ENCODE results near the gene TECTB. TPM values are rescaled to one million over a fixed set of nuclear protein-coding genes. Genes with fewer than 3 reads are reported as not detected.

TECTB gene
- total RNA-seq, 1 experiment from 2014 or later, result not detected

- ChIA-PET CTCF (interaction anchor here (0.5 to 1.6 kb wide), 2 partner anchors 21 to 84 kb away, joined by 3 to 7 read pairs; no protein-coding TSS in a partner anchor), POLR2A (no interaction called here)
- Mint-ChIP-seq H3K36me3 (ENCODE audit: insufficient read depth, unreplicated experiment) (no peaks in the 10 kb centered on the region), H3K4me1 (ENCODE audit: insufficient read depth, unreplicated experiment) (peaks cover 2% of the 10 kb centered on the region), H3K27me3 (ENCODE audit: insufficient read depth, unreplicated experiment) (no peaks in the 10 kb centered on the region), H3K27ac (ENCODE audit: low read depth, unreplicated experiment) (no peak overlapping the region), H3K9me3 (ENCODE audit: unreplicated experiment) (no peaks in the 10 kb centered on the region), H3K4me3 (ENCODE audit: unreplicated experiment) (no peak overlapping the region)
- no TSS peak for BruUV-seq (replicated peaks)
- intact Hi-C loops (cut with micrococcal nuclease), result no loop called here
- DNase-seq (ENCODE audit: unreplicated experiment), result no peak
- TF ChIP-seq CTCF (IDR thresholded peaks at IDR 0.05; ENCODE audit: unreplicated experiment), result no peak
Observed at GRCh38 chr10:112286837-112287818, 3.9 kb downstream of the TECTB start.

DNA sequence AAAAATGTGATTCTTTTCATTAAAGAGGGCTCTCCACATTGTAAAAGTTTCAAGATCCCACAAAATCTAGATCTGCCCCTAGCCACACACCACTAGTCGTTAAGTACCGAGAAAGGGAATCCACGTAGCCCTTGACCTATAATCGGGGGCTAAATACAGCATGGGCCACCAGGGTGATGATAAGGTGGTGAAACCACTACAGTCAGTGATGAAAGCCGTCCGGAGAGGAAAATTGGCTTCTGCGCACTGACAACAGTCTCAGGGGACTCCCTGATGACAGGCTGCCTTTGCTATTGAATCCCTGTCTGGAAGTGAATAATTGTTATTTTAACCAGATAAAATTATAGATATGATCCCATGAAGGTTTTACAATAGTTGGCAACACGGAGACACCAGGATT lies 4.6 kb downstream of the TECTB start:
- BruUV-seq (replicated peaks), result no TSS peak
- H3K9me3 Mint-ChIP-seq (ENCODE audit: unreplicated experiment), result no peaks in the 10 kb centered on the region
- no peak for DNase-seq (ENCODE audit: unreplicated experiment)
- no peaks in the 10 kb centered on the region for H3K4me1 Mint-ChIP-seq (ENCODE audit: insufficient read depth, unreplicated experiment)
- no peak overlapping the region for H3K4me3 Mint-ChIP-seq (ENCODE audit: unreplicated experiment)
- no peak for TF ChIP-seq CTCF (IDR thresholded peaks at IDR 0.05; ENCODE audit: unreplicated experiment)
- POLR2A ChIA-PET, result no interaction called here
- no peaks in the 10 kb centered on the region for H3K36me3 Mint-ChIP-seq (ENCODE audit: insufficient read depth, unreplicated experiment)
- intact Hi-C loops (cut with micrococcal nuclease), result no loop called here
- CTCF ChIA-PET, result no interaction called here
- no peak overlapping the region for H3K27ac Mint-ChIP-seq (ENCODE audit: low read depth, unreplicated experiment)
- H3K27me3 Mint-ChIP-seq (ENCODE audit: insufficient read depth, unreplicated experiment), result no peaks in the 10 kb centered on the region

DNA sequence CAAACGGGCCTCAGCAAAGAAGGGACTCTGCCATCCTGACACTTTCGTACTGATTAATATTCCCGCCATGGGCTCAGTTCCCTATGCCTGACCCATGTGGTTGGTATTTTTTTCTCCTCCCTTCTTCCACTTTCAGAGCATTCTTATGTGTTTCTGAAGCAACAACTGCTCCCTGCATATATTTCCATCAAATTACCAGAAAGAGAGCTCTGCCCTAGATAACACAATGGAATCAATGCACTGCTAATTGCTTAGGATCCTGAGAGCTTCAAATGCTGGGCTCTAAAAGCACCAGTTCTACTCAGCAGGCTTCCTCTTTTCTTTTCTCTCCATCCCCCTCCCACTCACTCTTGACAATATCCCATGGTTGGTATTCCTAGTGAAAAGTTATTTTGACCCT lies 5.3 kb downstream of the TECTB start:
- CTCF ChIA-PET, result interaction anchor here (0.6 kb wide), 1 partner anchor 80 kb away, joined by 3 read pairs; no protein-coding TSS in a partner anchor
- no peak overlapping the region for H3K4me3 Mint-ChIP-seq (ENCODE audit: unreplicated experiment)

More for the DNA sequence above, 5.3 kb downstream of the TECTB start:
- no peaks in the 10 kb centered on the region for H3K9me3 Mint-ChIP-seq (ENCODE audit: unreplicated experiment)
- no peak overlapping the region for H3K27ac Mint-ChIP-seq (ENCODE audit: low read depth, unreplicated experiment)
- intact Hi-C loops (cut with micrococcal nuclease), result no loop called here
- H3K27me3 Mint-ChIP-seq (ENCODE audit: insufficient read depth, unreplicated experiment), result no peaks in the 10 kb centered on the region
- no peak for DNase-seq (ENCODE audit: unreplicated experiment)
- no TSS peak for BruUV-seq (replicated peaks)
- H3K36me3 Mint-ChIP-seq (ENCODE audit: insufficient read depth, unreplicated experiment), result no peaks in the 10 kb centered on the region
- POLR2A ChIA-PET, result interaction anchor here (0.6 kb wide), 1 partner anchor 146 kb away, joined by 3 read pairs; no protein-coding TSS in a partner anchor
- no peak for TF ChIP-seq CTCF (IDR thresholded peaks at IDR 0.05; ENCODE audit: unreplicated experiment)
- no peaks in the 10 kb centered on the region for H3K4me1 Mint-ChIP-seq (ENCODE audit: insufficient read depth, unreplicated experiment)
